ENCODE measurements around the gene CDC42SE2. TPM values are rescaled to one million over a fixed set of nuclear protein-coding genes. Genes with fewer than 3 reads are reported as not detected.

CDC42SE2 gene
- total RNA-seq, 1 experiment from 2014 or later, result 23.2 TPM

DNA sequence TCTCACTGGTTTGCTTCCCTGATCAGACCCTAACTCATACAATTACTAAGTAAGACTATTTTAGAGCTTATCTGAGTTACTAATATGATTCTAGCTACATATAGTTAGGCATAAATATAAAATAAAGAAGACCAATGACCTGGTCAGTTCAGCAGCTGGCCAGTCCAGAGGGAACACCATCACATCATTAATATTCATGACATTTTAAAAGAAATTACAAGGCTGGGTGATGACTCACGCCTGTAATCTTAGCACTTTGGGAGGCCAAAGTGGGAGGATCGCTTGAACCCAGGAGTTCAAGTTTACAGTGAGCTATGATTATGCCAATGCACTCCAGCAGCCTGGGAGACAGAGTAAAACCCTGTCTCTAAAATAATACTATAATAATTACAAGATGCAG is 37.0 kb upstream of the CDC42SE2 start:
- H3K4me2 ChIP-seq (ENCODE audit: insufficient read depth, insufficient read length, low read length), result no peak overlapping the region
- no peak for DNase-seq
- no peaks in the 10 kb centered on the region for H3K23me2 ChIP-seq (ENCODE audit: insufficient read length, low read depth, low read length, poor library complexity, severe bottlenecking)
- H3K27ac Mint-ChIP-seq, result no peak overlapping the region
- H4K8ac ChIP-seq (replicated peaks; ENCODE audit: insufficient read length, low read depth, low read length), result no peak overlapping the region
- H2AK5ac ChIP-seq (ENCODE audit: insufficient read length, low read length), result no peak overlapping the region
- no peak overlapping the region for H3K56ac ChIP-seq (ENCODE audit: insufficient read length, low read depth, low read length)
- no peaks in the 10 kb centered on the region for H3K4me1 ChIP-seq (ENCODE audit: insufficient read depth, low read length)
- H3K14ac ChIP-seq (ENCODE audit: insufficient read depth, low read length), result no peak overlapping the region
- H3K9me3 ChIP-seq (ENCODE audit: control insufficient read depth, low read depth, low read length), result no peaks in the 10 kb centered on the region
- H3K9me3 Mint-ChIP-seq, result no peaks in the 10 kb centered on the region
- no peak overlapping the region for H3K4ac ChIP-seq (ENCODE audit: low read depth, low read length)
- no peak for TF ChIP-seq CTCF (conservative IDR thresholded peaks at IDR 0.05)
- peaks cover 6 to 8% of the 10 kb centered on the region in 2 experiments; a peak in 2 of 4 replicates for H3K4me1 Mint-ChIP-seq
- H3T11ph ChIP-seq (ENCODE audit: low read length), result no peak overlapping the region
- no peak overlapping the region for H2BK5ac ChIP-seq (ENCODE audit: insufficient read length, low read length)
- H3K4me3 Mint-ChIP-seq, result no peak overlapping the region
- no peaks in the 10 kb centered on the region for H3K79me2 ChIP-seq (ENCODE audit: insufficient read depth, low read length)
- no peaks in the 10 kb centered on the region for H3K27me3 ChIP-seq (ENCODE audit: insufficient read depth, low read length)
- H3K27me3 Mint-ChIP-seq (ENCODE audit: low read depth), result no peaks in the 10 kb centered on the region
- no peak overlapping the region for H3K18ac ChIP-seq (ENCODE audit: insufficient read length, low read depth, low read length)
- WGBS (ENCODE audit: extremely low coverage, insufficient read length, low lambda C conversion rate), result no CpG with 5 or more reads among the region's 2 CpGs
- H4K20me1 ChIP-seq (ENCODE audit: control insufficient read depth, insufficient read depth, insufficient read length), result no peaks in the 10 kb centered on the region
- no peaks in the 10 kb centered on the region for H3K79me1 ChIP-seq (ENCODE audit: insufficient read depth, low read depth, low read length, poor library complexity, severe bottlenecking)
- no peak overlapping the region for H2BK12ac ChIP-seq (ENCODE audit: insufficient read length, low read depth, low read length)
- no peaks in the 10 kb centered on the region for H3K36me3 Mint-ChIP-seq (ENCODE audit: insufficient read depth in 1 of 3, low read depth in 3 of 3)
- no peak overlapping the region for H3K23ac ChIP-seq (ENCODE audit: insufficient read length, low read depth, low read length)
- no peak overlapping the region for H4K5ac ChIP-seq (ENCODE audit: insufficient read length, low read depth, low read length)
- H3K27ac ChIP-seq (ENCODE audit: insufficient read length, low read depth, low read length), result no peak overlapping the region
- H4K91ac ChIP-seq (ENCODE audit: insufficient read length, low read depth, low read length), result no peak overlapping the region
- no peak overlapping the region for H2BK20ac ChIP-seq (ENCODE audit: low read depth, low read length, poor library complexity, severe bottlenecking)
- H2BK15ac ChIP-seq (ENCODE audit: low read depth, low read length), result no peak overlapping the region
- H2BK120ac ChIP-seq (ENCODE audit: low read depth, low read length, poor library complexity, severe bottlenecking), result no peak overlapping the region
- no peak overlapping the region for H3K9ac ChIP-seq (ENCODE audit: extremely low read depth, insufficient read length, low read length)
- no peak overlapping the region for H2AFZ ChIP-seq (ENCODE audit: low read length)
